CD14-positive monocyte (primary cell): ENCODE data around the gene NAA60. TPM values are rescaled to one million over a fixed set of nuclear protein-coding genes. Genes with fewer than 3 reads are reported as not detected.

Experiments
- DNase-seq, 3 donors: peaks; one replicate each; pipeline ENCODE4 v3.0.0-alpha.2; 2011 to 2022
- H2AFZ ChIP-seq: 2 replicates; pipeline ENCODE4 v1.6.0; 2012; ENCODE audit warnings: mild to moderate bottlenecking, low read depth, low read length, inconsistent platforms; ENCODE audit not compliant: insufficient read depth, poor library complexity, severe bottlenecking
- H3K27ac ChIP-seq, 2 donors: 1 replicate in 1 of 2; 2 replicates in 1 of 2; pipeline ENCODE4 v1.5.1; 2012 to 2013; ENCODE audit warnings: low read length in 2 of 2, control low read depth in 1 of 2, inconsistent platforms in 1 of 2, low read depth in 1 of 2, mild to moderate bottlenecking in 1 of 2
- H3K27me3 ChIP-seq, 2 donors: one replicate each; pipeline versions ENCODE4 v1.6.0 to v1.6.1; 2011 to 2013; ENCODE audit warnings: low read length in 2 of 2; ENCODE audit not compliant: control insufficient read depth in 2 of 2, insufficient read depth in 2 of 2
- H3K36me3 ChIP-seq, 2 donors: replicated peaks in 1 of 2; 1 replicate in 1 of 2; 2 replicates in 1 of 2; pipeline versions ENCODE4 v1.5.1 to v1.6.1; 2012 to 2013; ENCODE audit warnings: low read length in 2 of 2, control low read depth in 1 of 2, inconsistent platforms in 1 of 2, mild to moderate bottlenecking in 1 of 2; ENCODE audit not compliant: insufficient read depth in 2 of 2, control insufficient read depth in 1 of 2
- H3K4me1 ChIP-seq, 2 donors: 1 replicate in 1 of 2; 2 replicates in 1 of 2; pipeline versions ENCODE4 v1.5.1 to v1.6.1; 2012 to 2013; ENCODE audit warnings: low read length in 2 of 2, control low read depth in 1 of 2, inconsistent platforms in 1 of 2, mild to moderate bottlenecking in 1 of 2, moderate library complexity in 1 of 2; ENCODE audit not compliant: insufficient read depth in 2 of 2, control insufficient read depth in 1 of 2
- H3K4me2 ChIP-seq: replicated peaks from 2 replicates; pipeline ENCODE3; 2012; ENCODE audit warnings: low read length, moderate library complexity, mild to moderate bottlenecking; ENCODE audit not compliant: poor library complexity, severe bottlenecking; ENCODE audit errors: extremely low read depth
- H3K4me3 ChIP-seq, 3 experiments: fragments of 200-600 bp in 1 of 3; sonication (generic) in 1 of 3; replicated peaks in 1 of 3; 1 replicate in 2 of 3; 2 replicates in 1 of 3; pipeline ENCODE4 v1.5.1; 2011 to 2013; ENCODE audit warnings: low read length in 3 of 3, mild to moderate bottlenecking in 3 of 3, control low read depth in 2 of 3, low read depth in 2 of 3, inconsistent platforms in 1 of 3, moderate library complexity in 1 of 3
- H3K79me2 ChIP-seq: 2 replicates; pipeline ENCODE4 v1.6.0; 2012; ENCODE audit warnings: mild to moderate bottlenecking, control low read depth, inconsistent platforms, low read length, moderate library complexity; ENCODE audit not compliant: insufficient read depth
- H3K9ac ChIP-seq: 2 replicates; pipeline ENCODE4 v1.6.0; 2017; ENCODE audit warnings: low read length, mild to moderate bottlenecking; ENCODE audit not compliant: insufficient read depth, poor library complexity, severe bottlenecking
- H3K9me3 ChIP-seq, 2 donors: replicated peaks in 1 of 2; 1 replicate in 1 of 2; 2 replicates in 1 of 2; pipeline versions ENCODE4 v1.5.1 to v1.6.1; 2012 to 2013; ENCODE audit warnings: low read length in 2 of 2, control low read depth in 1 of 2; ENCODE audit not compliant: control insufficient read depth in 1 of 2, insufficient read depth in 1 of 2
- H4K20me1 ChIP-seq: 2 replicates; pipeline ENCODE4 v1.6.0; 2012; ENCODE audit warnings: mild to moderate bottlenecking, low read length, control low read depth, moderate library complexity; ENCODE audit not compliant: insufficient read depth
- H3K27ac Mint-ChIP-seq, 7 donors: one replicate each; pipeline ENCODE4 v1.8.0; 2020; ENCODE audit warnings: mild to moderate bottlenecking in 7 of 7, mixed read lengths in 7 of 7, moderate library complexity in 6 of 7, inconsistent platforms in 2 of 7
- H3K27me3 Mint-ChIP-seq, 3 donors: one replicate each; pipeline ENCODE4 v1.8.0; 2021 to 2022; ENCODE audit warnings: low read depth in 3 of 3, mild to moderate bottlenecking in 3 of 3, mixed read lengths in 3 of 3, moderate library complexity in 3 of 3, inconsistent platforms in 1 of 3
- H3K36me3 Mint-ChIP-seq, 2 donors: one replicate each; pipeline ENCODE4 v1.8.0; 2020; ENCODE audit warnings: mixed read lengths in 2 of 2, inconsistent platforms in 1 of 2, mild to moderate bottlenecking in 1 of 2
- H3K4me1 Mint-ChIP-seq: one replicate; pipeline ENCODE4 v1.8.0; 2020; ENCODE audit warnings: mild to moderate bottlenecking, mixed read lengths
- H3K4me3 Mint-ChIP-seq, 2 donors: one replicate each; pipeline ENCODE4 v1.8.0; 2020; ENCODE audit warnings: mild to moderate bottlenecking in 2 of 2, mixed read lengths in 2 of 2, moderate library complexity in 1 of 2
- H3K9me3 Mint-ChIP-seq, 7 donors: one replicate each; pipeline ENCODE4 v1.8.0; 2020 to 2022; ENCODE audit warnings: mixed read lengths in 7 of 7, mild to moderate bottlenecking in 6 of 7, moderate library complexity in 6 of 7, inconsistent platforms in 2 of 7
- WGBS: methylation state at CpG from one replicate; pipeline ENCODE4 v1.1.5; 2013; ENCODE audit warnings: missing lambda C conversion rate; ENCODE audit not compliant: insufficient coverage; 5-methylcytosine and 5-hydroxymethylcytosine counted together
- intact Hi-C, 2 donors: fragments of 100-400 bp; cut with micrococcal nuclease; formaldehyde crosslinking; loops; one replicate each; pipeline versions ENCODE4 v1.15.0 to v1.15.1; 2023
- polyA plus RNA-seq, 3 donors: library from polyadenylated mRNA; depleted of rRNA in 1 of 3; unstranded in 2 of 3; stranded (reverse) in 1 of 3; fragments of 300-500 nt in 2 of 3; fragments of >200 nt in 1 of 3; fragmentation: Illumina TruSeq in 2 of 3; gene quantifications; 1 replicate in 2 of 3; 2 replicates in 1 of 3; pipeline ENCODE4 v1.2.3, GENCODE V29; 2012 to 2021
- TF ChIP-seq, protein P1 (sequence below): fragments of 200-600 bp; IDR thresholded peaks from one replicate; pipeline ENCODE4 v1.8.0; 2022; ENCODE audit warnings: antibody characterized with exemption, mild to moderate bottlenecking

Gene NAA60
- polyA plus RNA-seq, 3 donors: 19.5 to 48.8 (median 29.7) TPM

DNA sequence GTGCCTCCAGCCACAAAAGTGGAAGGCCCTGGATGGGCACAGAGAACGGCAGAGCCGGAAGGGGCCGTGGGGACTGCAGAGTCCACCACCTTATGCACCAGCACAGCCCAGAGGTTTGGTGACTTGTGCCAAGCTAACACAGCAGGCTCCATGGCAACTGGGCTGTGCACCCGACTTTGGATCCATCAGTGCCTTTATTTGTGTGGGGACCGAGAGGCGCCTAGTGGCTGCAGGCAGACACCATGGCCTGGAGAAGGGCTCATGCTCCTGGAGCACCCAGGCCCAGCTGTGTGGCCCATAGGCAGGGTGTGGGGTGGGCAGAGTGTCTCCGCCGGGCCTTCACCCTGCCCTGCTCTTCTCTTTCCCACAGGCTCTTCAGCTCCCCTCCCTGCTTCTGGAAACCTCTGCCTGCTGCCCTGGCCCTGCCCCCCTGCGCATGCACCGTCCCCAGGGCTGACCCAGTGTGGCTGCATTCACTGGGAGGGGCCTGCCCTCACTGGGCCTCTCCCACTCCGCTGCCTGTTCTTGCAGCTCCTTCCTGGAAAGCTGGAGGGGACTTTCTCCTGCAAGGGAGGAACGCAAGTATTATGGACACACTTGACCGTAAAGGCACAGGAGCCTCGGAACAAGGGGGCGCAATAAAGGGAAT is 41.7 kb downstream of the NAA60 start:
- Mint-ChIP-seq H3K4me3 (no peak overlapping the region), H3K36me3 (peaks cover 62 to 74% of the 10 kb centered on the region in 2 donors), H3K9me3 (no peaks in the 10 kb centered on the region), H3K27me3 (peaks cover 0 to 2% (median 0%) of the 10 kb centered on the region in 3 donors), H3K27ac (no peak overlapping the region), H3K4me1 (no peaks in the 10 kb centered on the region)
- Histone ChIP-seq H3K4me3 (no peak overlapping the region), H3K36me3 (peaks cover 71 to 77% of the 10 kb centered on the region in 2 donors), H2AFZ (no peak overlapping the region), H3K27ac (no peak overlapping the region), H3K4me1 (no peaks in the 10 kb centered on the region), H3K4me2 (no peak overlapping the region), H4K20me1 (peaks cover 29% of the 10 kb centered on the region), H3K79me2 (no peaks in the 10 kb centered on the region), H3K9me3 (no peaks in the 10 kb centered on the region), H3K27me3 (no peaks in the 10 kb centered on the region), H3K9ac (no peak overlapping the region)
- 86% methylated on average over 12 of the region's 15 CpGs for WGBS
- DNase-seq: no peak
- TF ChIP-seq, protein P1, sequence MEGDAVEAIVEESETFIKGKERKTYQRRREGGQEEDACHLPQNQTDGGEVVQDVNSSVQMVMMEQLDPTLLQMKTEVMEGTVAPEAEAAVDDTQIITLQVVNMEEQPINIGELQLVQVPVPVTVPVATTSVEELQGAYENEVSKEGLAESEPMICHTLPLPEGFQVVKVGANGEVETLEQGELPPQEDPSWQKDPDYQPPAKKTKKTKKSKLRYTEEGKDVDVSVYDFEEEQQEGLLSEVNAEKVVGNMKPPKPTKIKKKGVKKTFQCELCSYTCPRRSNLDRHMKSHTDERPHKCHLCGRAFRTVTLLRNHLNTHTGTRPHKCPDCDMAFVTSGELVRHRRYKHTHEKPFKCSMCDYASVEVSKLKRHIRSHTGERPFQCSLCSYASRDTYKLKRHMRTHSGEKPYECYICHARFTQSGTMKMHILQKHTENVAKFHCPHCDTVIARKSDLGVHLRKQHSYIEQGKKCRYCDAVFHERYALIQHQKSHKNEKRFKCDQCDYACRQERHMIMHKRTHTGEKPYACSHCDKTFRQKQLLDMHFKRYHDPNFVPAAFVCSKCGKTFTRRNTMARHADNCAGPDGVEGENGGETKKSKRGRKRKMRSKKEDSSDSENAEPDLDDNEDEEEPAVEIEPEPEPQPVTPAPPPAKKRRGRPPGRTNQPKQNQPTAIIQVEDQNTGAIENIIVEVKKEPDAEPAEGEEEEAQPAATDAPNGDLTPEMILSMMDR: no peak
- intact Hi-C loops: no loop called here

DNA sequence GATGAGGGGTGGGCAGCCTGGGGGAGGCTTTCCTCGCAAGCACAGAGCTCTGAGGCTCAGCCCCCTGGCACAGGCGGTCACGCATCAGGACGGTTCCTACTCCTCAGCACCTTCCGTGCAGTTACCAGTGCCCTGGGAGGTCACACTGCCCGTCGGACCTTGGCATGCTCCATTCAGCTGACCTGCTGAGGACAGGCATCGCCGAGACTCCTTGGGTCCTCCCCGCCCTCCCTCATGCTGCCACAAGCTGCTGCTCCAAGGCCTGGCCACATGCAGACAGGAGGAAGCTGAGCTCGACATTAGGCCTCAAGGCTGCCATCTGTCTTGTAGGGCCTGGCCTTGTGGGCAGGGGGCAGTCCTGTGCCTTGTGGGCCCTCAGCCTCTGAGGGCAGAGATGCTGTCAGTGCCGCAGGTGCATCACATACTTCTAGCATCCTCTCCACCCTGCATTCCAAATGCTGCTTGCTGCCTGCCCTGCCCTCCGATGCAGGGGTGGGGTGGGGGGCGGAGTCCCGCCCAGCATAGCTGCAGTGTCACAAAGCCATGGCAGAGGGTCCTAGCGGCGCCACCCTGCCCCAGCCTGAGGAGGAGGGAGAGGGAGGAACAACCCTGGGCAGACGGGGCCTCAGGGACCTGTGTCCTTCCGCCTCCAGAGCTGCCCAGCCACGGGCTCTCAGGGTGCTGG is 42.5 kb downstream of the NAA60 start:
- no peaks in the 10 kb centered on the region for H3K27me3 ChIP-seq
- no peak overlapping the region for H3K9ac ChIP-seq
- H3K27me3 Mint-ChIP-seq: peaks cover 0 to 3% (median 2%) of the 10 kb centered on the region in 3 donors
- no peak overlapping the region for H3K4me3 ChIP-seq
- 95% methylated on average over 19 of the region's 20 CpGs for WGBS
- H2AFZ ChIP-seq: no peak overlapping the region
- H4K20me1 ChIP-seq: peaks cover 23% of the 10 kb centered on the region
- TF ChIP-seq, protein P1: no peak
- H3K4me2 ChIP-seq: no peak overlapping the region
- H3K9me3 Mint-ChIP-seq: no peaks in the 10 kb centered on the region
- H3K36me3 ChIP-seq: peaks cover 65 to 70% of the 10 kb centered on the region in 2 donors
- no peaks in the 10 kb centered on the region for H3K9me3 ChIP-seq
- intact Hi-C loops: no loop called here
- no peak for DNase-seq
- H3K4me3 Mint-ChIP-seq: no peak overlapping the region
- peaks cover 60 to 68% of the 10 kb centered on the region in 2 donors for H3K36me3 Mint-ChIP-seq
- H3K4me1 Mint-ChIP-seq: no peaks in the 10 kb centered on the region
- no peaks in the 10 kb centered on the region for H3K4me1 ChIP-seq
- H3K27ac ChIP-seq: no peak overlapping the region
- no peaks in the 10 kb centered on the region for H3K79me2 ChIP-seq
- H3K27ac Mint-ChIP-seq: no peak overlapping the region
